GM18505 (cell line): ENCODE data around the gene ZNF791.
A peak's percentile ranks its signal among the peaks of the same experiment; 100 is the strongest.
"Not testable (repeated sequence)": the region's sequence is repeated elsewhere in the genome, so short reads cannot be mapped to it uniquely, and the experiment has no call there.

ENCODE experiments used
- ATAC-seq: cut with Tn5 transposase; IDR thresholded peaks from one replicate; pipeline ENCODE4 v1.9.1; 2021; ENCODE audit not compliant: unreplicated experiment
- POLR2A ChIP-seq: IDR thresholded peaks from 4 replicates; pipeline ENCODE4 v1.6.1; 2011; ENCODE audit warnings: borderline replicate concordance; ENCODE audit not compliant: insufficient read depth, insufficient read length; ENCODE audit errors: extremely low read depth

ZNF791 gene

GRCh38 chr19:12666265-12667048, 55.7 kb downstream of the ZNF791 start, which contains the start of the genes MAN2B1 and WDR83:
TSS of gene MAN2B1 (minus strand) at chr19:12666742. CDS start at chr19:12666701, 41 bp downstream.
TSS of gene WDR83 (plus strand) at chr19:12666807. CDS start at chr19:12669791, 2,984 bp downstream.
- ATAC-seq: no peak
- TF ChIP-seq POLR2A: peak; percentile 72

GRCh38 chr19:12667731-12668302, 57.1 kb downstream of the ZNF791 start:
- no peak for ATAC-seq
- no peak for TF ChIP-seq POLR2A

GRCh38 chr19:12668346-12668745, 57.6 kb downstream of the ZNF791 start:
- ATAC-seq: no peak
- TF ChIP-seq POLR2A: no peak

GRCh38 chr19:12668932-12669269, 58.2 kb downstream of the ZNF791 start:
- TF ChIP-seq POLR2A: no peak
- no peak for ATAC-seq

DNA sequence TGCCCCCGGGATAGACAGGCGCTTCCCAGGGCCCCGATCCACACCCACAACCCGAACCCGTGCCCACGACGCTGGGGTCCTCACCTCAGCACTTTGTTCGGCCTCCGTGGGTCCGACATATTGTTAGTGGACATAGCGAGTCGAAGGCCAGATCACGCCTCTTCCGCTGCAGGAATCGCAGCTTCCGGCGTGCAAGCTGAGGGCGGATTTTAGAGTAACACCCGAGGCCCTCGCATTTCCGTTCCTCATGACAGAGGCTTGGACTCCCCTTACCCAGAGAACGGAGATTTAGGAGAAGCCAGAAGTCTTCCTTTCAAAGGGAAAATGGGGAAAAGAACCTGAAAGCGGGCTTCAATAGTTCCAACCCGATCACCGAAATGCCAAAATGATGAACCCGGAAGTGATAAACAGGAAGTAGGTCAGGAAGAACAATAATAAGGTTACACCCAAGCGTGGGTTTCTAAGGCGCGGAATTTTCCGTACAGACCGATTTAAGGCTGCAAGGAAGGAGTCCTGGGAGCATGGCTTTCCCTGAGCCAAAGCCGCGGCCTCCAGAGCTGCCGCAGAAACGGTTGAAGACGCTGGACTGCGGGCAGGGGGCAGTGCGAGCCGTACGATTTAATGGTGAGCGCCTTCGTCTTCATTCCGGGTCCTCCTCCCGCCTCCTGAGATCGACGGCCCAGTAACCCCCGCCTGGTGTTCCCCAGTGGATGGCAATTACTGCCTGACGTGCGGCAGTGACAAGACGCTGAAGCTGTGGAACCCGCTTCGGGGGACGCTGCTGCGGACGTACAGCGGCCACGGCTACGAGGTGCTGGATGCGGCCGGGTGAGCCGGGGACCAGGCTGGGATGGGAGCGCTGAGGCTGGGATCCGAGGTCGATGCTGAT, 58.8 kb downstream of the ZNF791 start:
- ATAC-seq: no peak
- TF ChIP-seq POLR2A: peak; percentile 78

DNA sequence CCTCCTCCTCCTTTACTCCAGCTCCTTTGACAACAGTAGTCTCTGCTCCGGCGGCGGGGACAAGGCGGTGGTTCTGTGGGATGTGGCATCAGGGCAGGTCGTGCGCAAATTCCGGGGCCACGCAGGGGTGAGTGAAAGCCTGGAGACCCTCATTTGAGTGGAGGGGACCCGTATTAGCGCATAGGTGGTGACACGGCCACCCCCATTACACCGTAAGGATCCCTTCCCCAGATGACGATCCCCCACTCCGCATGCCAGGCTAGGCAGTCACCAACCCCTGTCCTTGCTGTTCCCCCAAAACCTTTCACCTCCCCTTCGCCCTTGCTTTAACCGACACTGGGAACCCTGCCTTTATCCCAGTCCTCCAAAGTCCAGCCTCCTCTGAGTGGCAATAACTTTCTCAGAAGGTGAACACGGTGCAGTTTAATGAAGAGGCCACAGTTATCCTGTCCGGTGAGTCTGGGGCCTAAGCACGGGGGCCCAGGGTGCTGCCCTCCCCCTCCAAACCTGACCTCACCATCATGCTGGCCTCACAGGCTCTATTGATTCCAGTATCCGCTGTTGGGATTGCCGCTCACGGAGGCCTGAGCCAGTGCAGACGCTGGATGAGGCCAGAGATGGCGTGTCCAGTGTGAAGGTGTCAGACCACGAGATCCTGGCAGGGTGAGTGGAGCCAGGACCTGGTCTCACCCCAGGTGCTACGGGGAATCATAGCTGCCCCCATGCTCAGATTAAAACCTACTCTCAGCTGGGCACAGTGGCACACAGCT, 59.6 kb downstream of the ZNF791 start:
- no peak for ATAC-seq
- TF ChIP-seq POLR2A: peak; percentile 19

DNA sequence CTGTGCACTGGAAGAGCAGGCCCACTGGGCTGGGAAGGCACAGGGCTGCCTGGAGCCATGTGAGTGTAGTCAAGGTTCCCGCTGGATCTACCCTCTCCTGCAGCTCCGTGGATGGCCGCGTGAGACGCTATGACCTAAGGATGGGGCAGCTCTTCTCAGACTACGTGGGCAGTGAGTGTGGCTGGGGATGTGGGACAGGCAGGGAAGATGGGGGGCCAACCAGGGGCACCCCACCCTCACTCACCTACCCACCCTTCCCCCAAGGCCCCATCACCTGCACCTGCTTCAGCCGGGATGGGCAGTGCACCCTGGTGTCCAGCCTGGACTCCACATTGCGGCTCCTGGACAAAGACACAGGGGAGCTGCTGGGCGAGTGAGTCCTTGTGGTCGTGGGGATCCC, 62.0 kb downstream of the ZNF791 start:
- ATAC-seq: no peak
- TF ChIP-seq POLR2A: no peak

- peak; percentile 8 for TF ChIP-seq POLR2A
- ATAC-seq: no peak
Observed at GRCh38 chr19:12675399-12675798, 64.7 kb downstream of the ZNF791 start.

DNA sequence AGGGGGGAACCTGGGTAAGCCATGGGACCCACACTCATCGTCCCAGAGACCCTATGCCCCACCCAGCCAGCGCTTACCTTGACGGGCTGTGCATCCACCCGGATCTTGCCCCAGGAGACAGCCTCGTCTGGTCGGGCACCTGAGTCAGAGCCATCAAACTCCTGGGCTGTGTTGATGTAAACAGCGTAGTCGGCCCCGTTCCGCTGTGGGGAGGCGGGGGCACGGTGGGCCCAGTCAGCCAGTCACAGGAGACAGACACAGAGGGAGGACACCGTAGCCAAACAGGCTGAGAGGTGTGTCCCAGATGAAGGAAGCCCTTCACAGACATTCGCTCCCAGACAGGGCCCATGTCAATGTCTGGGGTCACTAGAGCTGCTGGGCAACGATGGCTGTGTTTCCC, 65.2 kb downstream of the ZNF791 start:
- no peak for TF ChIP-seq POLR2A
- ATAC-seq: no peak

DNA sequence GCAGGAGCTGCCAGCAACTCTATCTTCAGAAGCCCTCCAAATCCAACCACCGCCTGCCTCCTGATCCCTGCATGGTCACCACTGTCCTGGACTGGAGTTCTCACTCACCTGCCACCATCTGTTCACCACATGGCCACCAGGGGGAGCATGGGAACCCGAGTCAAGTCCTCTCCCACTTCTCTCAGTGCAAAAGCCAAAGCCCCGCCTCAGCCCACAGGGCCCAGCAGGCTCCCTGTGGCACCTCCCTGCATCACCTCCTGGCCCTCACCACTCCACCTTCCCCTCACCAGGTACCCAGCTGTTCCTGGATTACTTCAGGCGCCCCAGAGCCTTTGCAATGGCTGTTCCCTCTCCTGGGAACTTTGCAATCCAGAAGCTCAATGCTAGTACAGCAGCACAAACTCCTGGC, 65.7 kb downstream of the ZNF791 start:
- no peak for ATAC-seq
- TF ChIP-seq POLR2A: no peak

GRCh38 chr19:12676928-12677327, 66.2 kb downstream of the ZNF791 start:
- no peak for TF ChIP-seq POLR2A
- ATAC-seq: no peak

DNA sequence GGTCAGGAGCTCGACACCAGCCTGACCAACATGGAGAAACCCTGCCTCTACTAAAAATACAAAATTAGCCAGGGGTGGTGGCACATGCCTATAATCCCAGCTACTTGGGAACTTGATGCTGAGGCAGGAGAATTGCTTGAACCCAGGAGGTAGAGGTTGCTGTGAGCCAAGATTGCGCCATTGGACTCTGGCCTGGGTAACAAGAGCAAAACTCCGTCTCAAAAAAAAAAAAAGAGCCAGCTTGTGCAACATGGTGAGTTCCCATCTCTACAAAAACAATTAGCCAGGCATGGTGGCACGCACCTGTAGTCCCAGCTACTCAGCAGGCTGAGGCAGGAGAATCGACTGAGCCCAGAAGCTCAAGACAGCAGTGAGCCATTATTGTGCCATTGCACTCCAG, 67.3 kb downstream of the ZNF791 start:
- not testable (repeated sequence) for ATAC-seq

- no peak for TF ChIP-seq POLR2A
- no peak for ATAC-seq
Observed at GRCh38 chr19:12680034-12680433, 69.3 kb downstream of the ZNF791 start.
